ENCODE measurements around the gene VAT1. TPM values are rescaled to one million over a fixed set of nuclear protein-coding genes. Genes with fewer than 3 reads are reported as not detected.

Gene VAT1
- polyA plus RNA-seq, 1 of the 3 experiments (the other 2 are of a cell fraction) = 170 TPM

- Histone ChIP-seq H3F3A (replicated peaks; ENCODE audit: insufficient read depth) (no peaks in the 10 kb centered on the region), H3K9ac (no peak overlapping the region), H2AFZ (ENCODE audit: low read depth) (no peak overlapping the region), H3K9me2 (no peaks in the 10 kb centered on the region), H3K4me1 (ENCODE audit: control insufficient read depth in 1 of 2, insufficient read depth in 2 of 2, low read depth in 1 of 2, low read length in 1 of 2) (peaks cover 0 to 5% of the 10 kb centered on the region in 2 experiments; a peak in 1 of 4 replicates), H3K9me3 (no peaks in the 10 kb centered on the region), H4K20me1 (ENCODE audit: insufficient read depth) (no peaks in the 10 kb centered on the region), H3K79me2 (ENCODE audit: insufficient read depth) (no peaks in the 10 kb centered on the region), H3K27ac (ENCODE audit: low read depth in 2 of 2, low read length in 1 of 2) (no peak overlapping the region), H3K36me3 (replicated peaks in 1 of 2; ENCODE audit: control insufficient read depth in 1 of 2, insufficient read depth in 2 of 2, low read length in 1 of 2) (peaks cover 0 to 2% of the 10 kb centered on the region in 2 experiments), H3K4me3 (ENCODE audit: low read depth in 2 of 2, low read length in 1 of 2) (no peak overlapping the region), H3K27me3 (ENCODE audit: insufficient read depth) (no peaks in the 10 kb centered on the region), H3K4me2 (no peak overlapping the region; the same call in 1 of the 2 replicates)
- no peak for TF ChIP-seq MAX (IDR thresholded peaks at IDR 0.05; ENCODE audit: low read depth)
- TF ChIP-seq GATA2 (CRISPR knock-in tag; IDR thresholded peaks at IDR 0.05) = peak; percentile 40
- TF ChIP-seq MXI1 (IDR thresholded peaks at IDR 0.05; ENCODE audit: low read depth, low read length) = no peak
- no peak for TF ChIP-seq FOSL2 (IDR thresholded peaks at IDR 0.05; ENCODE audit: borderline replicate concordance, low read depth)
- WGBS (ENCODE audit: low lambda C conversion rate) = 82% methylated on average over 5 of the region's 5 CpGs
- no peak for DNase-seq
- ChIA-PET POLR2A (no interaction called here), CTCF (interaction anchor here (0.9 to 1.7 kb wide), 4 partner anchors 15 to 127 kb away, joined by 3 to 6 read pairs (median 3); no protein-coding TSS in a partner anchor)
Measured at GRCh38 chr17:43042025-43042628, 19.9 kb upstream of the VAT1 start.

- Histone ChIP-seq H3K9me3 (no peaks in the 10 kb centered on the region), H3K9me2 (no peaks in the 10 kb centered on the region), H3K27ac (ENCODE audit: low read depth in 2 of 2, low read length in 1 of 2) (no peak overlapping the region; a peak in 1 of 4 replicates), H3K4me2 (no peak overlapping the region), H3K9ac (no peak overlapping the region), H4K20me1 (ENCODE audit: insufficient read depth) (no peaks in the 10 kb centered on the region), H2AFZ (ENCODE audit: low read depth) (no peak overlapping the region), H3K79me2 (ENCODE audit: insufficient read depth) (no peaks in the 10 kb centered on the region), H3K4me1 (ENCODE audit: control insufficient read depth in 1 of 2, insufficient read depth in 2 of 2, low read depth in 1 of 2, low read length in 1 of 2) (peaks cover 0 to 5% of the 10 kb centered on the region in 2 experiments; a peak in 1 of 4 replicates), H3K27me3 (ENCODE audit: insufficient read depth) (no peaks in the 10 kb centered on the region), H3K4me3 (ENCODE audit: low read depth in 2 of 2, low read length in 1 of 2) (no peak overlapping the region), H3F3A (replicated peaks; ENCODE audit: insufficient read depth) (no peaks in the 10 kb centered on the region), H3K36me3 (replicated peaks in 1 of 2; ENCODE audit: control insufficient read depth in 1 of 2, insufficient read depth in 2 of 2, low read length in 1 of 2) (no peaks in the 10 kb centered on the region)
- TF ChIP-seq REST (IDR thresholded peaks at IDR 0.05; ENCODE audit: low read depth, low read length) = no peak
- no peak for TF ChIP-seq RCOR1 (IDR thresholded peaks at IDR 0.05; ENCODE audit: low read length)
- TF ChIP-seq MAX (IDR thresholded peaks at IDR 0.05; ENCODE audit: low read depth) = no peak
- no peak for TF ChIP-seq RFX5 (IDR thresholded peaks at IDR 0.05; ENCODE audit: low read length)
- no peak for TF ChIP-seq NFIC (IDR thresholded peaks at IDR 0.05; ENCODE audit: borderline replicate concordance)
- TF ChIP-seq EZH2phosphoT487 (IDR thresholded peaks at IDR 0.05; ENCODE audit: borderline replicate concordance, low read depth) = no peak
- ChIA-PET CTCF (interaction anchor here (1.1 kb wide), 1 partner anchor 16 kb away, joined by 3 read pairs; no protein-coding TSS in a partner anchor), POLR2A (interaction anchor here (1.0 kb wide), 1 partner anchor 16 kb away, joined by 3 read pairs; no protein-coding TSS in a partner anchor)
- 83% methylated on average over 2 of the region's 2 CpGs for WGBS (ENCODE audit: low lambda C conversion rate)
- no peak for DNase-seq
Measured at GRCh38 chr17:43040655-43041054, 18.5 kb upstream of the VAT1 start.

All from SK-N-SH (cell line).